Body of pancreas (tissue), 4 donors: Measurements from ENCODE around the gene AKAP6. TPM values are rescaled to one million over a fixed set of nuclear protein-coding genes. Genes with fewer than 3 reads are reported as not detected.

Source experiments
- ATAC-seq: fragments of 150-250 bp; one replicate; pipeline ENCODE4 v1.9.1; 2016
- DNase-seq, 4 donors: peaks; one replicate each; pipeline ENCODE4 v3.0.0-alpha.2; 2019
- H3K27ac ChIP-seq, 4 donors: fragments of 200-600 bp; sonication (generic); 1 replicate in 3 of 4; 2 replicates in 1 of 4; pipeline versions ENCODE4 v1.5.1 to v1.6.1; 2016 to 2019; ENCODE audit warnings: mild to moderate bottlenecking in 1 of 4, mixed read lengths in 1 of 4, moderate library complexity in 1 of 4
- H3K27me3 ChIP-seq, 2 donors: fragments of 200-600 bp; sonication (generic); one replicate each; pipeline ENCODE4 v1.6.0; 2016; ENCODE audit warnings: mild to moderate bottlenecking in 1 of 2
- H3K36me3 ChIP-seq, 2 donors: fragments of 200-600 bp; sonication (generic); replicated peaks in 1 of 2; 2 replicates each; pipeline ENCODE4 v1.5.1; 2016; ENCODE audit warnings: low read depth in 2 of 2; ENCODE audit not compliant: insufficient read depth in 1 of 2
- H3K4me1 ChIP-seq: fragments of 200-600 bp; sonication (generic); one replicate; pipeline ENCODE4 v1.6.0; 2016
- H3K4me3 ChIP-seq, 2 donors: fragments of 200-600 bp; sonication (generic); 1 replicate in 1 of 2; 2 replicates in 1 of 2; pipeline ENCODE4 v1.5.1; 2016 to 2019
- H3K9me3 ChIP-seq, 3 donors: fragments of 200-600 bp; sonication (generic); 1 replicate in 2 of 3; 2 replicates in 1 of 3; pipeline ENCODE4 v1.5.1; 2016
- CTCF ChIP-seq, 7 experiments: fragments of 450-650 bp in 4 of 7; fragments of 200-600 bp in 3 of 7; sonication (generic) in 3 of 7; IDR thresholded peaks; one replicate each; pipeline ENCODE4 v1.5.1; 2016 to 2019; ENCODE audit warnings: antibody characterized with exemption in 7 of 7
- POLR2A ChIP-seq, 3 donors: fragments of 450-650 bp; IDR thresholded peaks; one replicate each; pipeline ENCODE4 v1.6.1; 2016; ENCODE audit warnings: antibody characterized with exemption in 3 of 3, mild to moderate bottlenecking in 2 of 3
- WGBS, 2 donors: methylation state at CpG; one replicate each; pipeline ENCODE4 v1.1.5; 2017; 5-methylcytosine and 5-hydroxymethylcytosine counted together
- intact Hi-C: fragments of 100-400 bp; cut with DNase I; formaldehyde crosslinking; loops from one replicate; pipeline ENCODE4 v1.15.1; 2023
- total RNA-seq, 2 donors: library from RNA; depleted of rRNA; stranded (reverse); fragments of >200 nt; gene quantifications; one replicate each; pipeline ENCODE4 v1.1.0, GENCODE V29; 2016

The AKAP6 gene
- total RNA-seq, 2 donors from 2014 or later, result 2.0 to 2.9 TPM

GRCh38 chr14:32491416-32492016 lies 162.4 kb downstream of the AKAP6 start:
- intact Hi-C loops, result no loop called here
- no peak for DNase-seq
- TF ChIP-seq CTCF (IDR thresholded peaks at IDR 0.05) (no peak), POLR2A (IDR thresholded peaks at IDR 0.05) (no peak)
- Histone ChIP-seq H3K9me3 (no peaks in the 10 kb centered on the region), H3K27me3 (no peaks in the 10 kb centered on the region), H3K27ac (no peak overlapping the region), H3K4me3 (no peak overlapping the region), H3K36me3 (no peaks in the 10 kb centered on the region), H3K4me1 (no peaks in the 10 kb centered on the region)
- 71 to 75% methylated on average over 3 of the region's 3 CpGs for WGBS, 2 donors
- ATAC-seq, result no peak

GRCh38 chr14:32492457-32492856 lies 163.4 kb downstream of the AKAP6 start:
- no peak for DNase-seq
- no peak overlapping the region for H3K4me3 ChIP-seq
- ATAC-seq, result no peak
- H3K27ac ChIP-seq, result no peak overlapping the region
- H3K27me3 ChIP-seq, result no peaks in the 10 kb centered on the region
- TF ChIP-seq CTCF (IDR thresholded peaks at IDR 0.05) (no peak), POLR2A (IDR thresholded peaks at IDR 0.05) (no peak)
- H3K4me1 ChIP-seq, result no peaks in the 10 kb centered on the region
- intact Hi-C loops, result no loop called here
- no peaks in the 10 kb centered on the region for H3K9me3 ChIP-seq
- H3K36me3 ChIP-seq, result no peaks in the 10 kb centered on the region

- intact Hi-C loops, result no loop called here
- DNase-seq (no peak), ATAC-seq (no peak)
- Histone ChIP-seq H3K27ac (no peak overlapping the region), H3K27me3 (no peaks in the 10 kb centered on the region), H3K9me3 (no peaks in the 10 kb centered on the region), H3K36me3 (no peaks in the 10 kb centered on the region), H3K4me3 (no peak overlapping the region), H3K4me1 (no peaks in the 10 kb centered on the region)
- TF ChIP-seq POLR2A (IDR thresholded peaks at IDR 0.05) (no peak), CTCF (IDR thresholded peaks at IDR 0.05) (no peak)
- WGBS, 2 donors, result 77 to 81% methylated on average over 5 of the region's 5 CpGs
Measured at GRCh38 chr14:32494609-32495434, 165.7 kb downstream of the AKAP6 start.

- Histone ChIP-seq H3K36me3 (no peaks in the 10 kb centered on the region), H3K9me3 (no peaks in the 10 kb centered on the region), H3K4me3 (no peak overlapping the region), H3K27ac (no peak overlapping the region), H3K4me1 (peaks cover 3% of the 10 kb centered on the region), H3K27me3 (no peaks in the 10 kb centered on the region)
- intact Hi-C loops, result no loop called here
- DNase-seq (no peak), ATAC-seq (no peak)
- WGBS, 2 donors, result 82% methylated on average over 6 of the region's 6 CpGs
- TF ChIP-seq CTCF (IDR thresholded peaks at IDR 0.05) (no peak), POLR2A (IDR thresholded peaks at IDR 0.05) (no peak)
Measured at GRCh38 chr14:32495435-32495734, 166.3 kb downstream of the AKAP6 start.

GRCh38 chr14:32497248-32497647 lies 168.2 kb downstream of the AKAP6 start:
- H3K4me3 ChIP-seq, result no peak overlapping the region
- intact Hi-C loops, result no loop called here
- no peak for DNase-seq
- no peak for ATAC-seq
- no peaks in the 10 kb centered on the region for H3K36me3 ChIP-seq
- TF ChIP-seq CTCF (IDR thresholded peaks at IDR 0.05) (no peak), POLR2A (IDR thresholded peaks at IDR 0.05) (no peak)
- H3K4me1 ChIP-seq, result peaks cover 3% of the 10 kb centered on the region
- H3K9me3 ChIP-seq, result no peaks in the 10 kb centered on the region
- H3K27ac ChIP-seq, result no peak overlapping the region
- no peaks in the 10 kb centered on the region for H3K27me3 ChIP-seq
